ENCODE data around the gene RAMACL. TPM values are rescaled to one million over a fixed set of nuclear protein-coding genes. Genes with fewer than 3 reads are reported as not detected.
A peak's percentile ranks its signal among the peaks of the same experiment; 100 is the strongest.

The RAMACL gene
- total and polyA plus RNA-seq, 2 of the 4 experiments (the other 2 are of a cell fraction): 0.46 to 0.90 TPM

- TF ChIP-seq CTCF (conservative IDR thresholded peaks at IDR 0.05; ENCODE audit: low read depth, low read length) (no peak), RAD21 (IDR thresholded peaks at IDR 0.05; ENCODE audit: low read length) (peak; percentile 8; the same call in 1 of the 2 replicates), BHLHE40 (IDR thresholded peaks at IDR 0.05; ENCODE audit: low read depth, low read length) (peak; percentile 4; the same call in 1 of the 2 replicates)
Observed at GRCh38 chr6:166627033-166627874, 40.8 kb upstream of the RAMACL start, which contains the start of gene RPS6KA2 (continued).

All from IMR-90 (cell line).